GM21526 (cell line): ENCODE data around the gene FRAS1.
"Not testable (repeated sequence)": the region's sequence is repeated elsewhere in the genome, so short reads cannot be mapped to it uniquely, and the experiment has no call there.

Source experiments
- ATAC-seq: cut with Tn5 transposase; IDR thresholded peaks from one replicate; pipeline ENCODE4 v1.9.1; 2021; ENCODE audit warnings: moderate library complexity; ENCODE audit not compliant: unreplicated experiment, low FRiP score

The FRAS1 gene

GRCh38 chr4:78312989-78313753 is 256.0 kb downstream of the FRAS1 start:
- no peak for ATAC-seq

- ATAC-seq, result no peak
Observed at GRCh38 chr4:78313754-78314120, 256.6 kb downstream of the FRAS1 start.

- no peak for ATAC-seq
Observed at GRCh38 chr4:78318126-78318525, 261.0 kb downstream of the FRAS1 start.

DNA sequence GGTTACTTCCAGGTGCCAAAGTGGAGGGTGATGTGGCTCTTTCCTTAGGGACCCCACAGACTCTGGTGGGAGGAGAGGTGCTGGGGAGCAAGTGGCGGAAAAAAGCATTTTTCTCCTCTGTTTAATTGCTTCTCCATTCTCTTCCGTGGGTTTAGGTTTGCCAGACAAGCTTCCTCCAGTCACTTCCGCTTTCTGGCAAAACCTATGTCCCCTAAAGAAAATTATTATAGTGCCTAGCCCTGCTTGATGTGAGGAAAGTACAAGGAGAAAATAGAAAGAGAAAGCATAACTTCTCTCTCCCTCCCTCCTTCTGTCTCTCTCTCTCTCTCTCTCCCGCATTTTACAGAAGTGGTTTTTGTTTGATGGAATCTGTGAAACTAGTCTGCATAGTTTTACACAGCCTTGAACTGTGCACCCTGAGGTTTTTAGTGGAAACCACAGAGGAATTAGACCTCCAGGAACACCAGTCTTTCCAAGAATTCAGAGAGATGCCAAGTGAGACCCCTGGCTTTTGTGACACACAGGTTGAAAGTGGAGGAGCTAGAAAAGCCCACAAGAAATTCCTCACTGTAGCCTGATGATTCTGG is 263.3 kb downstream of the FRAS1 start:
- no peak for ATAC-seq

DNA sequence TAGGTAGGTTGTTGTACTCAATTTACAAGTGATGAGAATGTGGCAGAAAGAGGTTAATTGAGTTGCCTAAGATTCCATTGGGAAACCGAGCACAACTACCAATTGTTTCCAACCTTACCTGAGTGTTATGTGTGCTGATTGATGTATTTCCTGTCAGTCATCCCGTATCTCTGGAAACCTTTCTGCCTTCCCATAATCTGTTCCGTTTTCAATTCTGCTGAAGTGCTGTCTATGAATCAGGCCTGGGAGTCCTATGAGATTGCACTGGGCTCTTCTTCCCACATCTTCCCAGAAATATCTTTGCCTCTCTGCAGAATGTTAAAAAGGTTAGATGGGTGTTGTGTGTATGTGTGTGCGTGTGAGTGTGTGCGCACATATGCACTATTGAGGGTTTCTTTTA is 264.9 kb downstream of the FRAS1 start:
- ATAC-seq, result no peak

- no peak for ATAC-seq
Observed at GRCh38 chr4:78323439-78323838, 266.3 kb downstream of the FRAS1 start.

DNA sequence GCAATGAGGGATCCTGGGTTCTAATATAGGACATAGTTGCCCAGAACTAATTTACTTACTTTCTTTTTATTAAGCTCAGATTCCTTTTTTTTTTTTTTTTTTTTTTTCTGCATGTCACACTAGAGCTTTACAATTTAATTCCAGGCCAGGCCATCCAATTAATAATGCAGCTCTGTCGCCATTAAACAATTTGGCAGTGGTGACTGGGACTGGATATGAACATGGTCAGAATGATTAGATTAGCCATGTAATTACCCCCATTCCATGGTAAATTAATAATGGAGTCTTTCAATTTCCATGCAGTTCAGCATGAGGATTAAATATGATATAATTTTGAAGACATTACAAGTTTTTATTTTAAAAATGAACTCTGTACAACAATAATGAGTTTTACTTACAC is 267.5 kb downstream of the FRAS1 start:
- ATAC-seq, result no peak

GRCh38 chr4:78325271-78326157 is 268.4 kb downstream of the FRAS1 start:
- no peak for ATAC-seq

GRCh38 chr4:78328591-78328990 is 271.5 kb downstream of the FRAS1 start:
- ATAC-seq, result not testable (repeated sequence)

DNA sequence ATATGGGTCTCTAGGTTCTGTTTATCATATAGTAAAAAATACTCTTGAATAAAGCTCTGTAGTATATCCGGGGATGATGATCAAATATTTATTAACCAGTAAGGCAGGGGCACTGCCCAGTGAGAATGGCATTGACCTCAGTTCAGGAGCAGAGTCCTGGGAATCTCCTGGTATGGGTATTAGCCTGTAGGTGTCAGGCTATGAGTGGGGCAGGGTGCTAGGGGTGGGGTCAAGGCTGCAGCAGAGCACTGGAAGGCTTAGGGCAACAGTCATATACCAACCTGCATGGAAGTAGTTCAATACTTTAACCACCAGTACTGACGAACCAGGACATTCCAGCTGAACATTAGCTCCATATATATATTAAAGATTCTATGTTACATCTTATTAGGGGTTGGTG is 274.1 kb downstream of the FRAS1 start:
- no peak for ATAC-seq

DNA sequence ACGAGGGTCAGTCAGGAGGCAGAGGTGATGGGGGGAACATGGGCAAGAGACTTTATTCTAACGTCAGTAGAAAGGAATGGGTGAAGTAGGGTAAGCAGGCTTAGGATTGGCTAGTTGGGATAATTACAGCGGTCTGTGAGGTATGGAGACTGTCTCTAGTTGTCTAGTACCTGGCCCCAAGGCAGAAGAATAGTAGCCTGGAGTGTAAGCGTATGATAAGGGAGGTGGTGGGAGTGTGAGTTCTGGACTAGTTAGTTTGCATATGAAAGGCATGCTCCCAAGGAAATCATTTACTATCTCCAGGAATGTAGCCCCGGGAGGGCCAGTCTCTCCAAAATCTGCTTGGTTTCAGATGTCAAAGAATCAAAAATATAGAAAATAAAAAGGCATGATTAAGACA is 274.8 kb downstream of the FRAS1 start:
- ATAC-seq, result no peak

GRCh38 chr4:78332976-78333375 is 275.9 kb downstream of the FRAS1 start:
- no peak for ATAC-seq

DNA sequence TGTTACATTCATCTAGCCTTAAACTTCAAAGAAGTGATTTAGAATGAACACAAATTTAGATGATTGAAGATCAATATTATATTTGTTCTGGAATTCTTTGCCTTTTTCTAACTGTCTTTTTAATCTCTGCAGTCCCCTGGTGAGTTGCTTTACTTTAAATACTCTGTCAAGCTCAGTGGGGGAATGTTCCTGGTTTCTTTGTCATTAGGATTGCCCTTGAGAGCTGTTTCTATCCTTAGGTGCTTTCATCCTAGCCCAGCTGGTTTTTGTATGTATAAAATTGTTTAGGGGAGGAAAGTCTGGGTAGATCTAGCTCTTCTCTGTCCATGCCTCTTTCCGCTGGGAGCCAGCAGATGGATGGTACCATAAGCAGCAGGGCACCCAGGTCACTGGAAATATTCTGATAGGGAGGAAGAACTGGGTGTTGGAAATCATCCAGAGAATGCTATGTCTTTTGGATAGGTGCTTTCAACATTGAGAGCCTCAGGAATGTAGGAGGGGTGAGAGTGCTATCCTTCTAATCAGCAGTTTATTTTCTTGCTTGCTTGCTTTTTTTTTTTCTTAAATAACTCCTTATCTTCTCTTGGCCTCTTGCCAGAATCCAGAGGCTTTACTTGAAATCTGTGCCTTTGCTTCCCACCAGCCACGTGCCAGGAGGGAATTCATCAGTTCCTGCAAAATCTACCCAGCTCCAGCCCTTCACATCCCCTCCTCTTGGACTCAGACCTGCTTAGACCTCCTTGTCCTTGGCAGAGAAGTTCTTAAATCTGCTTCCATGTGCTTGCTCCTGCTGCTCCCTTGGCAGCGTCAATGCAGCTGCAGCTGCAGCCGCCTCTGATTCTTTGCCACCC is 279.2 kb downstream of the FRAS1 start:
- no peak for ATAC-seq

DNA sequence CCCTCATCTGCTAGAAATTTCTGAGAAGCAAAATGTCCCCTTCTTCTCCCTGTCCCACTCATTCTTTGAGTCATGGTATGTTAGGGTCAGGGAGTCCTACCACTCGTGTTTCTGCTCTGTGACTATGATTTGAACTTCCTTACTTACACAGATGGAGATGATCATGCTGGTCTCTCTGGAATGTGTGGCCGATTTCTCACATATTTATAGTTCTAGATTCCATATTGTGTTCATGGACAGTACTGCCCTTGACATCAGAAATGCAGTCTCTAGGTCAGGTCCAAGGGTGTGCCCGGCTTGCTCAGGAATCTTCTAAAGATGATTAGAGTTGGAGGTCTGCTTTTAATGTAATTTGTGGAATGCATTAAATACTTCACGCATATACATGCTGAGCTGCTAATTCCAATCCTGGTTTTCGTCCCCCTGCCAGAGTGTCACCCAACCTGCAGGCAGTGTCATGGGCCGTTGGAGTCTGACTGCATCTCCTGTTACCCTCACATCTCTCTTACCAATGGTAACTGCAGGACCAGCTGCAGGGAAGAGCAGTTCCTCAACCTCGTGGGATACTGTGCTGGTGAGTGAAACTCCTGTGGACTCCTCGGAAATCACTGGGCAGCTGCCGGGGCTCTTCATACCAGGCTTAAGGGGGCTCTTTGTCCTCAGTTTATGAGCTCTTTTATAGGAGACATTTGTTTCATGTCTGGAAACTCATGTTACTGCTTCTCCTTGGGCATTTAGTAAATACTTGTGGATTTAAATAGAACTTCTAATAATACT is 280.3 kb downstream of the FRAS1 start:
- ATAC-seq, result no peak

GRCh38 chr4:78342125-78342524 is 285.0 kb downstream of the FRAS1 start:
- no peak for ATAC-seq

- no peak for ATAC-seq
Observed at GRCh38 chr4:78343682-78344081, 286.6 kb downstream of the FRAS1 start.

GRCh38 chr4:78345237-78345636 is 288.1 kb downstream of the FRAS1 start:
- ATAC-seq, result no peak

DNA sequence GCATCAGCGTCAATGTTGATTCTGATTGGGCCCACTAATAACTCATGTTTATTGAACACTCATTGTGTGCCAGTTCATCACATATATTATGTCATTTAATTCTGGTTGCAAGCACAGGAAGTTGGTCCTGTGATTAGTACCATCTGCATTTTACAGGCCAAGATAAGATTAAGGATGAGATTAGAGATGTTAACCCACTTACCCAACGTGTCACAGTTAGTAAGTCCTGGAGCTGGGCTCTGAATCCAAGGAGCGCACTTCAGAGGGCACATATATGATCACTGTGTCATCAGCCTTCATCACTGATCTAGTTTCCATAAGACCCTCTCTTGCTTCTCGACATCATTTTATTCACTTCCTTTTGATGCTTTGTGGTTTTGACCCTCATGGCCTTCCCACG is 289.1 kb downstream of the FRAS1 start:
- no peak for ATAC-seq

DNA sequence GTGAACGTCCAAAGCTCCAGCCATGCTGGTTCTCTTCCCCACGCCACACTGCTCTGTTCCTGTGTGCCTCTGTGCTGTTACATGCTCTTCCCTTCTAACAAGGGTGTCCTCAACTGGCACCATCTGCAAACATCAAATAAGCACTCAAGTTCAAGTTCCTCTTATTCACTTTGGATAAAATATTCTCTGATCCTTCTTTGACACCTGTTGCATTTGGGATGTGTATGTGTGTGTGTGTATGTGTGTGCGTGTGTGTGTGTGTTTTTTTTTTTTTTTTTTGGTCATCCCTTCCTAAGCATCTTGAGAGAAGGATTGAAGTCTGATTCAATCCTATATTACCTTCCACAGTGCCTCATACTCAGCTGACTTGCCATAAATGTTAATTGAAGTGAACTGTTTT is 290.4 kb downstream of the FRAS1 start:
- no peak for ATAC-seq

- ATAC-seq, result no peak
Observed at GRCh38 chr4:78353921-78354320, 296.8 kb downstream of the FRAS1 start.
